B cell (primary cell): ENCODE results near the gene GRPEL2.

Source experiments
- EZH2 ChIP-seq: IDR thresholded peaks from 2 replicates; pipeline ENCODE4 v1.6.1; 2012; ENCODE audit warnings: borderline replicate concordance, low read depth, mild to moderate bottlenecking, moderate library complexity, low read length; ENCODE audit not compliant: insufficient read depth, poor library complexity, severe bottlenecking
- TF ChIP-seq, protein P1 (sequence below): fragments of 200-600 bp; IDR thresholded peaks from one replicate; pipeline ENCODE4 v1.8.0; 2022; ENCODE audit warnings: antibody characterized with exemption, mild to moderate bottlenecking

DNA sequence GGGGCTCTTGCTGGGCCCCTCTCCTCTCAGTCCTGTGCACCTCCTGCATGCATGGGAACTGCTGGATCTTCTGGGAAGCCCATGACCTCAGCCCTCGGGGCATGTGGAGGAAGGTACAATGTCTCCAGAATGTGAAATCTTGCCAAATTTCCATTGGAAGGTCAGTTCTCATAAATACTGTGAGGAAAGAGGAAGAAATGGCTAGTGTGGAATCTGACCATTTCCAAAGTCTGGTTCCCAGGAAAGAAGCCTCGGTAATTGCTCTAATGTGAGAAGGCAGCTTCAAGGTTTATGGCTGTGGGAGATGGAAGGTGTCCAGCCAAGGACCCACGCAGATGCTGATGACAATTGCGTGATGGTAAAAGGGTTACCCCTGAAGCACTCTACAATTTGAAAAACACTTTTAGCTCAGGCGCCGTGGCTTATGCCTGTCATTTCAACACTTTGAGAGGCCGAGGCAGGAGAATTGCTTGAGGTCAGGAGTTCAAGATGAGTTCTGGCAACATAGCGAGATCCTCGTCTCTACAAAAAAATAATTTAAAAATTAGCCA is 41.9 kb downstream of the GRPEL2 start:
- TF ChIP-seq, protein P1, sequence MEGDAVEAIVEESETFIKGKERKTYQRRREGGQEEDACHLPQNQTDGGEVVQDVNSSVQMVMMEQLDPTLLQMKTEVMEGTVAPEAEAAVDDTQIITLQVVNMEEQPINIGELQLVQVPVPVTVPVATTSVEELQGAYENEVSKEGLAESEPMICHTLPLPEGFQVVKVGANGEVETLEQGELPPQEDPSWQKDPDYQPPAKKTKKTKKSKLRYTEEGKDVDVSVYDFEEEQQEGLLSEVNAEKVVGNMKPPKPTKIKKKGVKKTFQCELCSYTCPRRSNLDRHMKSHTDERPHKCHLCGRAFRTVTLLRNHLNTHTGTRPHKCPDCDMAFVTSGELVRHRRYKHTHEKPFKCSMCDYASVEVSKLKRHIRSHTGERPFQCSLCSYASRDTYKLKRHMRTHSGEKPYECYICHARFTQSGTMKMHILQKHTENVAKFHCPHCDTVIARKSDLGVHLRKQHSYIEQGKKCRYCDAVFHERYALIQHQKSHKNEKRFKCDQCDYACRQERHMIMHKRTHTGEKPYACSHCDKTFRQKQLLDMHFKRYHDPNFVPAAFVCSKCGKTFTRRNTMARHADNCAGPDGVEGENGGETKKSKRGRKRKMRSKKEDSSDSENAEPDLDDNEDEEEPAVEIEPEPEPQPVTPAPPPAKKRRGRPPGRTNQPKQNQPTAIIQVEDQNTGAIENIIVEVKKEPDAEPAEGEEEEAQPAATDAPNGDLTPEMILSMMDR: no peak
- no peak for TF ChIP-seq EZH2
